ENCODE results near the gene TIMP1.
A peak's percentile ranks its signal among the peaks of the same experiment; 100 is the strongest.

Gene TIMP1

DNA sequence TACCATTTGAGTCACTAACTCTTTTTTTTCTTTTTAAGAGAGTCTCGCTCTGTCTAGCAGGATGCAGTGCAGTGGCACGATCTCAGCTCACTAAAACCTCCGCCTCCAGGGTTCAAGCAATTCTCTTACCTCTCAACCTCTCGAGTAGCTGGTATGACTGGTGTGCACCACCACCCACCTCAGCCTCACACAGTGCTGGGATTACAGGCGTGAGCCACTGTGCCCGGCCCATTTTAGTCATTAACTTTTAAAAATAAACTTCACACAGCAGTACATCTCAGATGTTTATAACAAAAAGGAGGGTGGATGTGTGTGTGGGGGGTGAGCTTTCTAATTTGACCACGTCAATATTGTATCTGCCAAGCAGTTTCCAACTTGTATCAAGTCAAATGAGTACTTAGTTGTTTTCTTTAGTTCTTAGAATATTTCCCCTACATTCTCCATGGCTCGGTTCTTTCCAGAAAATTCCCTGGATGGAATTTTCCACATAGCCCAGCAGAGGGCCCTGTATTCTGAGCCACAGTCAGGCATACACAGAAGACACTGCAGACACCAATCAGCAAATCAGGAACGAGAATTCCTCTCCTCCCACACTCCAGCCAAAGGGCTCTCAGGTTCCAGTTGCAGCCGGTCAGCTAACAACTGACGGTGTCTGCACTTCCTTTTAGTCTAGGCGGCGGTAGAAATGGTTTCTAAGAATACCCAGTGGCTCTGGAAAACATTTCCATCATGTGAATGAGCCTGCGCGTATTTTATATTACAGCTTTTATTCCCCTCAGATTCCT lies 41.3 kb upstream of the TIMP1 start (continued):
- TF ChIP-seq ZSCAN23 (tag by site-specific recombination; IDR thresholded peaks at IDR 0.05) (no peak), ZNF335 (tag by site-specific recombination; conservative IDR thresholded peaks at IDR 0.05) (peak; percentile 84), ZNF510 (tag by site-specific recombination; IDR thresholded peaks at IDR 0.05; ENCODE audit: insufficient replicate concordance) (no peak)

DNA sequence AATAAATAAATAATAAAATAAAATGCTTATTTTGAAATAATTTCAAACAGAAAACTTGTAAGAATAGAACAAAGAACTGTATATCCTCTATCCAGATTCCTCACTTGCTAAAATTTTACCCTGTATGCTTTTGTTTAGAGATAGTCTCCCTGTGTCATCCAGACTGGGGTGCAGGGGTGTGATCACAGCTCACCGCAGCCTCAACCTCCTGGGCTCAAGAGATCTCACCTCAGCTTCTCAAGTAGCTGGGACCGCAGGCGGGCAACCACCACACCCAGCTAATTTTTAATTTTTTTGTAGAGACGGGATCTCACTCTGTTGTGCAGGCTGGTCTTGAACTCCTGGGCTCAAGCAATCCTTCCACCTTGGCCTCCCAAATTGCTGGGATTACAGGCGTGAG lies 38.7 kb upstream of the TIMP1 start:
- ChIA-PET CTCF (interaction anchor here (0.7 kb wide), 1 partner anchor 1403 kb away, joined by 3 read pairs; no protein-coding TSS in a partner anchor), POLR2A (no interaction called here)
- no peaks in the 10 kb centered on the region for H3K9me3 ChIP-seq (ENCODE audit: control insufficient read depth, insufficient read depth, low read depth, low read length)
- H3K27ac ChIP-seq (ENCODE audit: extremely low read depth, low read depth, low read length), result no peak overlapping the region
- no peaks in the 10 kb centered on the region for H3K4me1 ChIP-seq (ENCODE audit: control insufficient read depth, insufficient read depth, low read length)
- no peak overlapping the region for H3K4me3 ChIP-seq (ENCODE audit: low read depth, low read length)
- TF ChIP-seq ZNF664 (tag by site-specific recombination; IDR thresholded peaks at IDR 0.05) (no peak), KLF7 (tag by site-specific recombination; IDR thresholded peaks at IDR 0.05; ENCODE audit: borderline replicate concordance) (no peak)
- TF ChIP-seq, protein P1, sequence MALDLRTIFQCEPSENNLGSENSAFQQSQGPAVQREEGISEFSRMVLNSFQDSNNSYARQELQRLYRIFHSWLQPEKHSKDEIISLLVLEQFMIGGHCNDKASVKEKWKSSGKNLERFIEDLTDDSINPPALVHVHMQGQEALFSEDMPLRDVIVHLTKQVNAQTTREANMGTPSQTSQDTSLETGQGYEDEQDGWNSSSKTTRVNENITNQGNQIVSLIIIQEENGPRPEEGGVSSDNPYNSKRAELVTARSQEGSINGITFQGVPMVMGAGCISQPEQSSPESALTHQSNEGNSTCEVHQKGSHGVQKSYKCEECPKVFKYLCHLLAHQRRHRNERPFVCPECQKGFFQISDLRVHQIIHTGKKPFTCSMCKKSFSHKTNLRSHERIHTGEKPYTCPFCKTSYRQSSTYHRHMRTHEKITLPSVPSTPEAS (tag by site-specific recombination; IDR thresholded peaks at IDR 0.05), result no peak
- no peaks in the 10 kb centered on the region for H3K36me3 ChIP-seq (ENCODE audit: control insufficient read depth in 2 of 2, insufficient read depth in 1 of 2, low read length in 2 of 2)

DNA sequence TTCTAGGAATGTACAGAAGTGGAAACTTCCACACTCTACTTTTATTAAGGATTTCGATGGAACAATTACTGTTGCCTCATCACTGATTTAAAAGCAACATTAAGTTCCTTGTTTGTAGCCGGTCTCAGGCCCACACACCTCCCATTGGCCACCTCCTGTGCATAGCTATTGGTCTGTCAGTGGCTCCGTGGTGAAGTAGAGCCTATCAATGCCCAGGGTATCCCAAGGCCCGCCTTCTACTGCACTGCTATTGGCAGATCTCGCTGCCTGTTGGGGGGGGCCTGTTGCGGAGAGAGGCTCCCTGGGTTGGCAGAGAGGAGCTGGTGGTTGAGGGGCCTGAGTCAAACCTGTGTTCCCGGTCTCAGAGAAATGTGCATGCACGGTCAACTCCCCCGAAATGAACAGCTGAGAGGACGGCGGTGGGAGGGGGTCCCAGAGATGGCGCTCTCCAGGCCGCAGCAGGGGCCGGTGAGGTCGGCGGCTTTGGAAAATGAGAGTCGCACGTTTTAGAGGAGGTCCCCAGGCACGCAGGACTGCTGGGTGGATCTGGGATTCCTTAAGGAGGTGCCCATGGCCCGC lies 26.1 kb upstream of the TIMP1 start:
- no peaks in the 10 kb centered on the region for H3K9me3 ChIP-seq (ENCODE audit: control insufficient read depth, insufficient read depth, low read depth, low read length)
- no peaks in the 10 kb centered on the region for H3K36me3 ChIP-seq (ENCODE audit: control insufficient read depth in 2 of 2, insufficient read depth in 1 of 2, low read length in 2 of 2)
- no peaks in the 10 kb centered on the region; the same call in 1 of the 2 replicates for H3K4me1 ChIP-seq (ENCODE audit: control insufficient read depth, insufficient read depth, low read length)
- peak overlapping the region; percentile 32 for H3K4me3 ChIP-seq (ENCODE audit: low read depth, low read length)
- peak overlapping the region; percentile 45; the same call in 1 of the 2 replicates for H3K27ac ChIP-seq (ENCODE audit: extremely low read depth, low read depth, low read length)
- POLR2A ChIA-PET, result interaction anchor here (0.5 to 1.5 kb wide), 13 partner anchors 10 to 411 kb away, joined by 3 to 16 read pairs (median 4); partner anchors contain the start of genes ELK1, RBM10 and TIMP1
- CTCF ChIA-PET, result interaction anchor here (0.7 to 2.4 kb wide), 4 partner anchors 12 to 133 kb away, joined by 3 to 12 read pairs (median 4); no protein-coding TSS in a partner anchor
- TF ChIP-seq ZNF600 (tag by site-specific recombination; IDR thresholded peaks at IDR 0.05) (0 out of 2 replicates have a peak, but pooled peaks have one; percentile 55), ZNF544 (tag by site-specific recombination; IDR thresholded peaks at IDR 0.05) (no peak), ZEB2 (tag by site-specific recombination; IDR thresholded peaks at IDR 0.05) (no peak), ZBTB21 (tag by site-specific recombination; IDR thresholded peaks at IDR 0.05) (no peak), SP2 (tag by site-specific recombination; IDR thresholded peaks at IDR 0.05) (peak; percentile 93), ZNF561 (tag by site-specific recombination; IDR thresholded peaks at IDR 0.05; ENCODE audit: borderline replicate concordance) (peak; percentile 44; the same call in 1 of the 2 replicates), ZNF660 (tag by site-specific recombination; IDR thresholded peaks at IDR 0.05) (peak; percentile 62; the same call in 1 of the 2 replicates)
- TF ChIP-seq, protein P2, sequence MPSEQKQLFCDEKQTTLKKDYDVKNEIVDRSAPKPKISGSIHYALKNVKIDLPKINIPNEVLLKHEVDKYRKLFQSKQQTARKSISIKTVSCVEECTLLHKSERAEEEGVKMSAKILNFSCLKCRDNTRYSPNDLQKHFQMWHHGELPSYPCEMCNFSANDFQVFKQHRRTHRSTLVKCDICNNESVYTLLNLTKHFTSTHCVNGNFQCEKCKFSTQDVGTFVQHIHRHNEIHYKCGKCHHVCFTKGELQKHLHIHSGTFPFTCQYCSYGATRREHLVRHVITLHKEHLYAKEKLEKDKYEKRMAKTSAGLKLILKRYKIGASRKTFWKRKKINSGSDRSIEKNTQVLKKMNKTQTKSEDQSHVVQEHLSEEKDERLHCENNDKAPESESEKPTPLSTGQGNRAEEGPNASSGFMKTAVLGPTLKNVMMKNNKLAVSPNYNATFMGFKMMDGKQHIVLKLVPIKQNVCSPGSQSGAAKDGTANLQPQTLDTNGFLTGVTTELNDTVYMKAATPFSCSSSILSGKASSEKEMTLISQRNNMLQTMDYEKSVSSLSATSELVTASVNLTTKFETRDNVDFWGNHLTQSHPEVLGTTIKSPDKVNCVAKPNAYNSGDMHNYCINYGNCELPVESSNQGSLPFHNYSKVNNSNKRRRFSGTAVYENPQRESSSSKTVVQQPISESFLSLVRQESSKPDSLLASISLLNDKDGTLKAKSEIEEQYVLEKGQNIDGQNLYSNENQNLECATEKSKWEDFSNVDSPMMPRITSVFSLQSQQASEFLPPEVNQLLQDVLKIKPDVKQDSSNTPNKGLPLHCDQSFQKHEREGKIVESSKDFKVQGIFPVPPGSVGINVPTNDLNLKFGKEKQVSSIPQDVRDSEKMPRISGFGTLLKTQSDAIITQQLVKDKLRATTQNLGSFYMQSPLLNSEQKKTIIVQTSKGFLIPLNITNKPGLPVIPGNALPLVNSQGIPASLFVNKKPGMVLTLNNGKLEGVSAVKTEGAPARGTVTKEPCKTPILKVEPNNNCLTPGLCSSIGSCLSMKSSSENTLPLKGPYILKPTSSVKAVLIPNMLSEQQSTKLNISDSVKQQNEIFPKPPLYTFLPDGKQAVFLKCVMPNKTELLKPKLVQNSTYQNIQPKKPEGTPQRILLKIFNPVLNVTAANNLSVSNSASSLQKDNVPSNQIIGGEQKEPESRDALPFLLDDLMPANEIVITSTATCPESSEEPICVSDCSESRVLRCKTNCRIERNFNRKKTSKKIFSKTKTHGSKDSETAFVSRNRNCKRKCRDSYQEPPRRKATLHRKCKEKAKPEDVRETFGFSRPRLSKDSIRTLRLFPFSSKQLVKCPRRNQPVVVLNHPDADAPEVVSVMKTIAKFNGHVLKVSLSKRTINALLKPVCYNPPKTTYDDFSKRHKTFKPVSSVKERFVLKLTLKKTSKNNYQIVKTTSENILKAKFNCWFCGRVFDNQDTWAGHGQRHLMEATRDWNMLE (tag by site-specific recombination; conservative IDR thresholded peaks at IDR 0.05; ENCODE audit: low read depth), result 0 out of 2 replicates have a peak, but pooled peaks have one; percentile 12
- TF ChIP-seq, protein P3, sequence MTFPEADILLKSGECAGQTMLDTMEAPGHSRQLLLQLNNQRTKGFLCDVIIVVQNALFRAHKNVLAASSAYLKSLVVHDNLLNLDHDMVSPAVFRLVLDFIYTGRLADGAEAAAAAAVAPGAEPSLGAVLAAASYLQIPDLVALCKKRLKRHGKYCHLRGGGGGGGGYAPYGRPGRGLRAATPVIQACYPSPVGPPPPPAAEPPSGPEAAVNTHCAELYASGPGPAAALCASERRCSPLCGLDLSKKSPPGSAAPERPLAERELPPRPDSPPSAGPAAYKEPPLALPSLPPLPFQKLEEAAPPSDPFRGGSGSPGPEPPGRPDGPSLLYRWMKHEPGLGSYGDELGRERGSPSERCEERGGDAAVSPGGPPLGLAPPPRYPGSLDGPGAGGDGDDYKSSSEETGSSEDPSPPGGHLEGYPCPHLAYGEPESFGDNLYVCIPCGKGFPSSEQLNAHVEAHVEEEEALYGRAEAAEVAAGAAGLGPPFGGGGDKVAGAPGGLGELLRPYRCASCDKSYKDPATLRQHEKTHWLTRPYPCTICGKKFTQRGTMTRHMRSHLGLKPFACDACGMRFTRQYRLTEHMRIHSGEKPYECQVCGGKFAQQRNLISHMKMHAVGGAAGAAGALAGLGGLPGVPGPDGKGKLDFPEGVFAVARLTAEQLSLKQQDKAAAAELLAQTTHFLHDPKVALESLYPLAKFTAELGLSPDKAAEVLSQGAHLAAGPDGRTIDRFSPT (tag by site-specific recombination; IDR thresholded peaks at IDR 0.05), result 0 out of 2 replicates have a peak, but pooled peaks have one; percentile 16
- TF ChIP-seq, protein P4, sequence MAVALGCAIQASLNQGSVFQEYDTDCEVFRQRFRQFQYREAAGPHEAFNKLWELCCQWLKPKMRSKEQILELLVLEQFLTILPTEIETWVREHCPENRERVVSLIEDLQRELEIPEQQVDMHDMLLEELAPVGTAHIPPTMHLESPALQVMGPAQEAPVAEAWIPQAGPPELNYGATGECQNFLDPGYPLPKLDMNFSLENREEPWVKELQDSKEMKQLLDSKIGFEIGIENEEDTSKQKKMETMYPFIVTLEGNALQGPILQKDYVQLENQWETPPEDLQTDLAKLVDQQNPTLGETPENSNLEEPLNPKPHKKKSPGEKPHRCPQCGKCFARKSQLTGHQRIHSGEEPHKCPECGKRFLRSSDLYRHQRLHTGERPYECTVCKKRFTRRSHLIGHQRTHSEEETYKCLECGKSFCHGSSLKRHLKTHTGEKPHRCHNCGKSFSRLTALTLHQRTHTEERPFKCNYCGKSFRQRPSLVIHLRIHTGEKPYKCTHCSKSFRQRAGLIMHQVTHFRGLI (tag by site-specific recombination; IDR thresholded peaks at IDR 0.05), result no peak
- TF ChIP-seq, protein P5, sequence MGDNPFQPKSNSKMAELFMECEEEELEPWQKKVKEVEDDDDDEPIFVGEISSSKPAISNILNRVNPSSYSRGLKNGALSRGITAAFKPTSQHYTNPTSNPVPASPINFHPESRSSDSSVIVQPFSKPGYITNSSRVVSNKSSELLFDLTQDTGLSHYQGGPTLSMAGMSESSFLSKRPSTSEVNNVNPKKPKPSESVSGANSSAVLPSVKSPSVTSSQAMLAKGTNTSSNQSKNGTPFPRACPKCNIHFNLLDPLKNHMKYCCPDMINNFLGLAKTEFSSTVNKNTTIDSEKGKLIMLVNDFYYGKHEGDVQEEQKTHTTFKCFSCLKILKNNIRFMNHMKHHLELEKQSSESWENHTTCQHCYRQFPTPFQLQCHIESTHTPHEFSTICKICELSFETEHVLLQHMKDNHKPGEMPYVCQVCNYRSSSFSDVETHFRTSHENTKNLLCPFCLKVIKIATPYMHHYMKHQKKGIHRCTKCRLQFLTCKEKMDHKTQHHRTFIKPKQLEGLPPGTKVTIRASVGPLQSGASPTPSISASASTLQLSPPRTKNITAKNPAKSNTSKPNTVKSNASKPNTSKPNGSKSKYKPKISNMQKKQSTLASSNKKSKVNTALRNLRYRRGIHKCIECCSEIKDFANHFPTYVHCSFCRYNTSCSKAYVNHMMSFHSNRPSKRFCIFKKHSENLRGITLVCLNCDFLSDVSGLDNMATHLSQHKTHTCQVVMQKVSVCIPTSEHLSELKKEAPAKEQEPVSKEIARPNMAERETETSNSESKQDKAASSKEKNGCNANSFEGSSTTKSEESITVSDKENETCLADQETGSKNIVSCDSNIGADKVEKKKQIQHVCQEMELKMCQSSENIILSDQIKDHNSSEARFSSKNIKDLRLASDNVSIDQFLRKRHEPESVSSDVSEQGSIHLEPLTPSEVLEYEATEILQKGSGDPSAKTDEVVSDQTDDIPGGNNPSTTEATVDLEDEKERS (tag by site-specific recombination; IDR thresholded peaks at IDR 0.05), result no peak
